Smooth muscle cell of the brain vasculature (primary cell): ENCODE measurements around the gene USP5.

Experiments used
- DNase-seq: peaks from one replicate; pipeline ENCODE4 v3.0.0-alpha.2; 2012; ENCODE audit warnings: low read depth, low spot score

Gene USP5

GRCh38 chr12:6840761-6841515 lies 11.0 kb upstream of the USP5 start, which contains the start of gene GNB3:
Gene GNB3 (plus strand): TSS chr12:6840925. CDS start chr12:6841288, 363 bp downstream.
- no peak for DNase-seq

DNA sequence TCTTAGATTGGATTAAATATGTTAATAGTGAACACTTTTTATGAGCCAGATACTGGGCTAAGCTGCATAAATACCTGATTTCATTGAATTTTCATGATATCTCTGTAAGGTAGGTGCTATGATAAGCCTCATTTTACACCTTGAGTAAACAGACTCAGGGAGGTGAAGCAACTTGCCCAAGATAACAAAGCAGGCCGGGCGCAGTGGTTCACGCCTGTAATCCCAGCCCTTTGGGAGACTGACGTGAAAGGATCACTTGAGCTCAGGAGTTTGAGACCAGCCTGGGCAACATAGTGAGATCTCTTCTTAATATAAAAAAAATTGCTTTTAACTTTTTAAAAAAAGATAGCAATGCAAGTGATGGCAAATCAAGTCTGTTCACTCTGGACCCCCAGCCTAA lies 9.9 kb upstream of the USP5 start:
- DNase-seq: no peak

DNA sequence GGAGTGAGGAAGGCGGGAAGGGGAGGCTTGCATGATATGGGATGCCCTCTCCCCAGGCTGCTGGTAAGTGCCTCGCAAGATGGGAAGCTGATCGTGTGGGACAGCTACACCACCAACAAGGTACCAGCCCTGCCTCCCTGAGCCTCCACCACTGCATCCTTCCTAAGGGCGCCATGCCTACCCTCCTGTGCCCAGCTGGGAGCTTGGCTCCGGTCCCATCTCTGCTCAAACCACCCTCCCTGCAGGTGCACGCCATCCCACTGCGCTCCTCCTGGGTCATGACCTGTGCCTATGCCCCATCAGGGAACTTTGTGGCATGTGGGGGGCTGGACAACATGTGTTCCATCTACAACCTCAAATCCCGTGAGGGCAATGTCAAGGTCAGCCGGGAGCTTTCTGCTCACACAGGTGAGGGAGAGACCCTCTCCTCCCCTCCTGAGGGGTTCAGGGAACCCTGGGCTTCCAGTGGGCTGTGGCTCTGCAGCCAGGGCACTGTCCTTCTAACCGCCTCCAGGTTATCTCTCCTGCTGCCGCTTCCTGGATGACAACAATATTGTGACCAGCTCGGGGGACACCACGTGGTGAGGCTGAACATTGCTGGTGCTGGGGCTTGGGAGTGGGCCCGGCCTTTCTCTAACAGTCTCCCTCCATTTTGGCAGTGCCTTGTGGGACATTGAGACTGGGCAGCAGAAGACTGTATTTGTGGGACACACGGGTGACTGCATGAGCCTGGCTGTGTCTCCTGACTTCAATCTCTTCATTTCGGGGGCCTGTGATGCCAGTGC lies 8.6 kb upstream of the USP5 start:
- no peak for DNase-seq

- no peak for DNase-seq
Observed at GRCh38 chr12:6845395-6845794, 6.6 kb upstream of the USP5 start.

DNA sequence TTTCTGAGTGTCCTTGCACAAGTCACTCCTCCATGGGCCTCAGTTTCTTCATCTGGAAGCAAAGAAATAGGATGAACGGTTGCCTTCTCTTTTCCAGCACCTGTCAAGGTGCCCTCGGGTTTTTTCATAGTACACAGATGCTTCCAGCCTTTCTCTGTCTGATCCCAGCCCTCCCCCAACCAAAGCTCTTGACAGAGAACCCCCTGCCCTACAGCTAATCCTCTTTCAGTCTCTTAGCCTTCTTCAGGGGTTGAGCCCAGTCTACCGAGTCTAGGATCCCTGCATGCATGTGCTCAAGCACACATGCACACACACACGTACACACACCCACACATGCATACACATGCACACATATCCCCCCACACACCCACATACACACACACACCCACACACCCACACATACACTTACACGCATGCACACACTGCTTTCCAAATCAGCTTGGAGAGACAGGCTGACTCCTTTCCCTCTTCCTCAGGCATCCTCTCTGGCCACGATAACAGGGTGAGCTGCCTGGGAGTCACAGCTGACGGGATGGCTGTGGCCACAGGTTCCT lies 5.6 kb upstream of the USP5 start:
- no peak for DNase-seq

DNA sequence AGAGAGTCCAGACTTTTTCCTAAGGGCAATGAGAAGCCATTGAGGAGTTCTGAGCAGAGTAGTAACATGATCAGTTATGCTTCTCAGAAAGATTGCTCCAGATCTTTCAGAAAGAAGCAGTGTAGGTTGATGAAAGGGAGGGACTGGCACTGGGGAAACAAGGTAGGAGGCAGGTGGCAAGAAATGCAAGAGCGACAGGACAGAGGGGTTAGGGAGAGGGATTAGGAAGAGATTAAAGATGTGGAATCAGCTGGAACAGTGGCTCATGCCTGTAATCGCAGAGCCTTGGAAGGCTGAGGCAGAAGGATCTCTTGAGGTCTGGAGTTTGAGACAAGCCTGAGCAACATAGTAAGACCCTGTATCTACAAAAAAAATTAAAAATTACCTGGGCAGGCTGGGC lies 4.3 kb upstream of the USP5 start:
- no peak for DNase-seq

- DNase-seq: no peak
Observed at GRCh38 chr12:6849427-6849826, 2.5 kb upstream of the USP5 start.

DNA sequence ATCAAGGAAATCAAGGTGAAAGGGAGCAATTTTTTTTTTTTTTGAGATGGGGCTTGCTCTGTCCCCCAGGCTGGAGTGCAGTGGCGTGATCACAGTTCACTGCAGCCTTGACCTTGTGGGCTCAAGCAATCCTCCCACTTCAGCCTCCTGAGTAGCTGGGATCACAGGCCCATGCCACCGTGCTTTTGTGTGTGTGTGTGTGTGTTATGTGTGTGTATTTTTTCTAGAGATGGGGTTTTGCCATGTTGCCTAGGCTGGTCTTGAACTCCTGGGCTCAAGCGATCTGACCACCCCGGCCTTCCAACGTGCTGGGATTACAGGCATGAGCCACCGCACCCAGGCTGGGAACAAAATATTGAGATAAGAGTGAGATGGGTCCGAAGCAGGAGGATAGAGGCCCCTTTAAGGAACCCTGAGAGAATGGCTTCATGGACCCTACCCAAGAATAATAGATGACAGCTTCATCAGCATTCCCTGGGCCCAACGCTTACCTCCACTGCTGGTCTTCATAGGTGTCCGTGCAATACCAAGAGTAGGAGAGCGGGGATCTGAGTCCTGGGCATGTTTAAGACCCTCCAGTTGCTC lies 1.9 kb upstream of the USP5 start:
- DNase-seq: no peak

DNA sequence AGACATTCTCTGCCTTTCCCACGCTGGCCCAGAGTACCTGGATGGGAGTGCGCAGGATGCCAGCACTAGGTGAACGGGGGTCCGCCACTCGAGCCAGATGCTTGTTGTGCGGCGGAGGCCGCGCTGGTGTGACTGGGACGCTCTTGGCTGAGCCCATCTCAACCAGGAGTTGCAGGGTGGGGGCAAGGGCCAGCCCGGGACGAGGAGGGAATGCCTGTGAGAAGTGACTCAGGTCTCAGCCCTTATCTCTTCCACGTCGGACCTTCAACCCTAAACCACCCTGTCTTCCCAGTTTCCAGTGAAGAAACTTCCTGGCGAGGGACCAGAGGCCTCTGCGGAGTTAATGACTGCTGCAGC lies 1.2 kb upstream of the USP5 start:
- DNase-seq: no peak

GRCh38 chr12:6851153-6851920 lies 613 bp upstream of the USP5 start, which contains the start of gene CDCA3:
Gene CDCA3 (minus strand): TSS chr12:6851286. CDS start chr12:6850952, 334 bp downstream.
- DNase-seq: peak; percentile 95

GRCh38 chr12:6852651-6853354 lies 853 bp downstream of the USP5 start:
- DNase-seq: no peak

DNA sequence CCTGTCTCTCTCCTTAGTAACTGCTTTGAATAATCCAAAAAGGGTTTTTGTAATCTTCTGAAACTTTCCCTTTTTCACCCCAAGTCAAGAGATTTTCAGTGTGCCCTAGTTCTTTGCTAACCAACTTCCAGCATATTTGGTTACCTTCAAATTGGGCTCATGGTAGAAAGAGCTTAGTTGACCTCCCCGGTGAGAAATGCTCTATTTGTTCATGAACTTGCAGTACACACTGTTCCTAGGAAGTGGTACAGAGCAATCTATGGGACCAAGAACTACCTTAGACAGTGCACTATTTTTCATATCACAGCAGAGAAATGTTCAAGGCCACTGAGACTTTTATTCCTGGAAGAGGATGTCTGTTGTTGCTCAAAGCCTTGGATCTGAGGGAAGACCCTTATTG lies 1.7 kb downstream of the USP5 start:
- DNase-seq: no peak

GRCh38 chr12:6854036-6854435 lies 2.1 kb downstream of the USP5 start:
- DNase-seq: no peak

GRCh38 chr12:6855322-6855721 lies 3.4 kb downstream of the USP5 start:
- no peak for DNase-seq

DNA sequence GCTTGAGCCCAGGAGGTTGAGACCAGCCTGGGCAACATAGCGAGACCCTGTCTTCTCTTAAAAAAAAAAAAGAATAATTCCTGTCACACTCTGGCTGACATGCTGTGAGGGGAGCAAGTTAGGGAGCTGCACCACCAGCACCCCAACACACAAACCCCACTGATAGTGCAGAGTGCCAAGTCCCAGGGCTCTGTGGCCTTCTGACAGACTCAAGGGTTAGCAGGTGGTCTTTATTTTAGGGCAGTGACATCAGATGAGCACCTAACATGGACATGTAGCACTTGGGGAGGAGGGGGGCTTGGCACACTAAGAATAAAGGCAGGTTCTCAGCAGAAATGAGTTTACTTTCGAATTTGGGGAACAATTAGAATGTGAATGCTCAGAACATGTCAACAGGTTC lies 6.8 kb downstream of the USP5 start:
- no peak for DNase-seq

- no peak for DNase-seq
Observed at GRCh38 chr12:6860116-6860515, 8.2 kb downstream of the USP5 start.

DNA sequence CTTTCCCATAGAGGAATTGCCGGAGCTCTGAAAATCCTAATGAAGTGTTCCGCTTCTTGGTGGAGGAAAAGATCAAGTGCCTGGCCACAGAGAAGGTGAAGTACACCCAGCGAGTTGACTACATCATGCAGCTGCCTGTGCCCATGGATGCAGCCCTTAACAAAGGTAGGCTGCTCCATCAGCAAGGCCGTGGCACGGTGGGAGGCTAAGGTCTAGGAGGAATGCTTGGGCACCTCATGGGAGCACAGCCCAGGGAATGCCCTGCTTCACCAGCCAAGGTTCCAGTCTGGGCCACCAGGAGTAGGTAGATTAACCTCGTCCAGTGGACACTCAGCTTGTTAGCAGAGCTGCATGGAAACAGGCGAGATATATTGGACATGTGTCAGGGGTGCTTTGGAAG lies 9.0 kb downstream of the USP5 start:
- no peak for DNase-seq

GRCh38 chr12:6861391-6861790 lies 9.4 kb downstream of the USP5 start:
- DNase-seq: no peak

GRCh38 chr12:6863033-6863432 lies 11.1 kb downstream of the USP5 start:
- DNase-seq: no peak

DNA sequence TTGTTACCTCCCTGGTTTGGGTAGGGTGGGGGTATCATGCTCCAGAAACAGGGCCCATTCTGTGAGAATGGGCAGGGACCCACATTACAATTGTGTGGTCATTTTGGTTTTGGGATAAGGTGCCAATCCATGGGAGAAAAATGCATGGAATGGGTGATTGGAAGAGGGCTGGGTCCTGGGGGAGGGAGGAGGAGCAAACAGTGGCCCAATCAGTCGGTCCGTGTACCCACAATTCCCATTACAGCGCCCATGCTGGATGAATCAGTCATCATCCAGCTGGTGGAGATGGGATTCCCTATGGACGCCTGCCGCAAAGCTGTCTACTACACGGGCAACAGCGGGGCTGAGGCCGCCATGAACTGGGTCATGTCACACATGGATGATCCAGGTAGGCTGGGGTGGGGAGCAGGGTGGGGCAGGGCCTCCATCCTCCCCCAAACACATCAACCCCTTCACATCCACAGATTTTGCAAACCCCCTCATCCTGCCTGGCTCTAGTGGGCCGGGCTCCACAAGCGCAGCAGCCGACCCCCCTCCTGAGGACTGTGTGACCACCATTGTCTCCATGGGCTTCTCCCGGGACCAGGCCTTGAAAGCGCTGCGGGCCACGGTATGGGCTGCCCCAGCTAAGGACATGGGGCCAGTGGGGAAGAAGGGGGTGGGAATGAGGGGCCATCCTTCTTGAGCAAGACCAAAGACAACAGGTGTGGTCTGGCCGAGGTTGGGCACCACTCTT lies 11.8 kb downstream of the USP5 start:
- no peak for DNase-seq
